C4-2B (cell line): ENCODE results near the gene FAAH.

ENCODE experiments used
- CTCF ChIP-seq: fragments of 450-650 bp; conservative IDR thresholded peaks from 2 replicates; pipeline ENCODE4 v1.5.1; 2017; ENCODE audit warnings: mild to moderate bottlenecking
- ZFX ChIP-seq: fragments of 450-650 bp; IDR thresholded peaks from 2 replicates; pipeline ENCODE4 v1.6.1; 2017

DNA sequence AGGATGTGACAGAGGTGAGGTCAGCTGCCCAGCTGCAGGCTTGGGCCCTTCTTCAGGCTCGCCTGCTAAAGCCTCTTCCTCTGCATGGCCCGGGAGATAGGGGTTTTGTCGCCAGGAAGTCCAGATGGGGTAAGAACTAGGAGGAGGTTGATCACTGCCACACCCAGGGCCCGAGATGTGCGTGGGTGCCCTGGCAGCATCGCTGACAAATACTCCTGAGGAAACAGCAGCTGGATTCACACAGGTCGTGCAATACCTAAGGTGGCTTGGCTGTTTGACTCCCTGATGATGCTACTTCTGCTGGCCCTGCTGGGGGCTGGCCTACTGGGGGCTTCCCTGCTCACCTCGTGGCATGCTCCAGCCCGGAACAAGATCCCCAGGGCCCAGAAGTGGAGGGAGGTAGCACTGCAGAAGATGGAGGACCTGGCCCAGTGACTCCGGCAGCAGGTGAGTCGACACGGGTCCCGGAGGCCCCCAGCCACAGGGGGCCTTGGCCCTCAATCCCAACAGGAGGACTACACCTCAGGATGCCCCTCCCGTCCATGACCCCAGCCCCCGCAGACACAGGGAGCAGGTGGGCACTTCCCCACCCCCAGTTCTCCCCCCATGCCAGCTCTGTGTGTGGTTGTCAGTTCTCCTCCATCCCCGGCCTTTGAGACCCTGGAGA, 29.6 kb downstream of the FAAH start:
- TF ChIP-seq CTCF (no peak), ZFX (no peak)
